AG04449 (cell line): ENCODE measurements around the gene CPA5.

Source experiments
- CTCF ChIA-PET: fragments of 350-600 bp; formaldehyde crosslinking; extraction: SDS; loops from one replicate; lab custom pipeline; 2021; ENCODE audit warnings: antibody characterized with exemption; lab: Yijun Ruan, JAX
- POLR2A ChIA-PET: fragments of 400-600, 350-600 bp; formaldehyde crosslinking; extraction: SDS; loops from one replicate; lab custom pipeline; 2020; ENCODE audit warnings: antibody characterized with exemption, inconsistent platforms; lab: Yijun Ruan, JAX
- DNase-seq: peaks from one replicate; pipeline ENCODE4 v3.0.0-alpha.2; 2010; ENCODE audit warnings: low read depth, low spot score
- H3K4me3 ChIP-seq: 2 replicates; pipeline ENCODE4 v1.5.1; 2011; ENCODE audit warnings: low read depth, mild to moderate bottlenecking, control low read depth, low read length
- CTCF ChIP-seq: IDR thresholded peaks from one replicate; pipeline ENCODE4 v1.5.1; 2011; ENCODE audit warnings: mild to moderate bottlenecking, moderate library complexity, low read length, control low read depth, inconsistent platforms; ENCODE audit not compliant: insufficient read depth; ENCODE audit errors: missing control alignments

CPA5 gene

DNA sequence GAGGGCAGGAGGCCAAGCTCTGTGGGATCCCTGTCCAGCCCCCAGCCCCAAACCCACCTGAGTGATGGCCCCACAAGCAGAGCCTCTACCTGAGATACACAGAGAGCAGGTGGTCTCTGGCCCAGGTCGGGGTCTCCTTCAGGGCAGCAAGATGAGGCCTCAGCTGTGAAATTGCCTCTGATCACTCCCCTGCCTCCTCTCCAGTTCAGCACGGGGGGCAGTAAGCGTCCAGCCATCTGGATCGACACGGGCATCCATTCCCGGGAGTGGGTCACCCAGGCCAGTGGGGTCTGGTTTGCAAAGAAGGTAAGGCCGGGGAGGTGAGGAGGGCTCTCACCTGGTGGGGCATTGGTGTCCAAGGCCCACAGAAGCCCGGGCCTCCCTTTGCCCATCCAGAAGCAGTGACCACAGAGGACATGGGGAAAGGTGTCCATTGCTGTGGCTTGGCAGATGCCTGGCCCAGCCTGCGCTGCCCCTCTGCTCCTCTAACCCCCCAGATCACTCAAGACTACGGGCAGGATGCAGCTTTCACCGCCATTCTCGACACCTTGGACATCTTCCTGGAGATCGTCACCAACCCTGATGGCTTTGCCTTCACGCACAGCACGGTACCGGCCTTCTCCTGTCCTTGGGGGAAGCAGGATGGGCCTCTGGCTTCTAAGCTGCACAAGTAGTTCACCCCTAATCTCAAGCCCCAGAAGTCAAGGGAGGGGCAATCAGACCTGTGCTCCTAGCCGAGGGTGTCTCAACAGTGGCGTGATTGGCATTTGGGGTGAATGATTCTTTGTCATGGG lies 38.8 kb downstream of the CPA5 start:
- no peak for TF ChIP-seq CTCF
- no peak overlapping the region for H3K4me3 ChIP-seq
- no peak for DNase-seq
- CTCF ChIA-PET = no interaction called here
- POLR2A ChIA-PET = no interaction called here

- ChIA-PET POLR2A (no interaction called here), CTCF (no interaction called here)
- no peak overlapping the region for H3K4me3 ChIP-seq
- no peak for TF ChIP-seq CTCF
- no peak for DNase-seq
Measured at GRCh38 chr7:130384371-130384801, 39.8 kb downstream of the CPA5 start.

DNA sequence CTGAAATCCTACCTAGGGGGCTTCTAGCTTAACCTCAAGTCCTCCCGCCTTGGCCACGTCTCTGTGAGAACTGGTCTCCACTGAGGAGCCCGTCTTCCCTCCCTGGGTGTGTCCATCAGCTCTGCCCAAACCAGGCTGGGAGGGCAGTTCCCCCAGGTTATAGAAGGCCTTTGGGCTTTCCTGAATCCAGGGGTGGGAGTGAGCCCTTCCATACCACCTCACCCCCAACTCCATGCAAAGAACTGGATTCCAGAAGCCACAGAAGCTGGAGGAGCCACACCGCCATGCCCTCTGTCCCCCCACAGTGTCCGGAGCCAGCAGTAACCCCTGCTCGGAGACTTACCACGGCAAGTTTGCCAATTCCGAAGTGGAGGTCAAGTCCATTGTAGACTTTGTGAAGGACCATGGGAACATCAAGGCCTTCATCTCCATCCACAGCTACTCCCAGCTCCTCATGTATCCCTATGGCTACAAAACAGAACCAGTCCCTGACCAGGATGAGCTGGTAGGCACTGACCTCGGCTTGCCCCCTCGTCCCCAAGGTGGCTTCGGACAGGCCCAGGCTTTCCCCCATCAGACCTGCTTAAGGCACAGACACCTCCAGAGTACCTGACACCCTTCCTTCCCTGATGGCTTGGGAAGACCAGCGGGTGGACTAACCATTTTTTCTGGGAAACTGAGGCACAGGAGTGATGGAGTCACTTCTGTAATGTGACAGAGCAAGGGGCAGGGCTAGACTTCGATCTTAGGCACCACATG lies 40.4 kb downstream of the CPA5 start:
- TF ChIP-seq CTCF = no peak
- POLR2A ChIA-PET = no interaction called here
- no peak overlapping the region for H3K4me3 ChIP-seq
- CTCF ChIA-PET = no interaction called here
- DNase-seq = no peak

GRCh38 chr7:130385600-130386066 lies 41.0 kb downstream of the CPA5 start:
- TF ChIP-seq CTCF = no peak
- H3K4me3 ChIP-seq = no peak overlapping the region
- no peak for DNase-seq
- POLR2A ChIA-PET = no interaction called here
- CTCF ChIA-PET = no interaction called here

DNA sequence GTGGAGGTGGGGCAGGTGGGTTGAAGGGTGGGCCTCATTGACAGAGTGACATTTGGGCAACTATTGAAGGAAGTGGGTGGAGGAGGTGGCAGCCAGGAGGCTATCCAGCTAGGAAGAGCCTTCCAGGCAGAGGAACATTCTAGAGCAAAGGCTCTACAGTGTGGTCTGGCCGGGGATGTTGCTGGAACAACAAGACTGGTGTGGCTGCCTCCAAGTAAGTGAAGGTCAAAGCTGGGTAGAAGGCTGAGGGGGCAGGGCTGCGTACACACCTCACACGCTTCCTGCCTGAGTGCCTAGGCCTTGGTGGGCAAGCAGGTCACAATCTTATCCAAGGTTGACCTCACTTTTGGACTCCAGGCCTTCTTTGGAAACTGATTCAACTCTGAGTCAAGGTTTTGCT lies 42.3 kb downstream of the CPA5 start:
- DNase-seq = no peak
- ChIA-PET POLR2A (no interaction called here), CTCF (no interaction called here)
- TF ChIP-seq CTCF = no peak
- no peak overlapping the region for H3K4me3 ChIP-seq

DNA sequence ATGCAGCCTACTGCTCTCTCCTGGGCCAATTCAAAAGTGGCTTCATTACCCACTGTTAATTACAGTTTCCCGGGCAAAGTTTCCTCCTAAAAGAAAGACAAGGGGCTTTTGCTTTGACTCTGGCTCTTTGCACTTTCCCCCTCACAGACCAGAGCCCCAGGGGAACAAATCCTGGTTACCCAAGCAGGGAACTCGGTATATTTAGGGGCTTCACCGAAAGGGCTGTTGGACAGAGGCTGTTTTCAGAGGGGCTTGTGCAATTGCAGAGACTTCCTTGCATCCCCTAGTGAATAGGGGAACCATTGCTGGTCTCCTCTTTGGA lies 42.7 kb downstream of the CPA5 start:
- DNase-seq = no peak
- ChIA-PET CTCF (no interaction called here), POLR2A (interaction anchor here (0.9 kb wide), 1 partner anchor 13 kb away, joined by 3 read pairs; no protein-coding TSS in a partner anchor)
- no peak overlapping the region for H3K4me3 ChIP-seq
- TF ChIP-seq CTCF = no peak
